Measurements from ENCODE around the gene PARVB. TPM values are rescaled to one million over a fixed set of nuclear protein-coding genes. Genes with fewer than 3 reads are reported as not detected.

Gene PARVB
- 10 to 100 TPM; 42.7 to 45.9 TPM for total RNA-seq

- peak; percentile 42 for DNase-seq
- CTCF ChIA-PET = interaction anchor here (1.0 kb wide), 1 partner anchor 31 kb away, joined by 4 read pairs; no protein-coding TSS in a partner anchor
- peak within 1 kb of the TSS; percentile 81 for H3K4me3 Mint-ChIP-seq
- H3K27me3 Mint-ChIP-seq = peaks cover 9% of the 10 kb centered on the region
- intact Hi-C loops (cut with DNase I, micrococcal nuclease) = loop anchor here in 1 of 2 experiments (1.0 kb wide), 1 partner anchor 69 kb away; the partner anchor contains the start of gene SAMM50
- H3K9me3 Mint-ChIP-seq (ENCODE audit: low read depth) = no peaks in the 10 kb centered on the region
- peak; percentile 16 for ATAC-seq
- peaks cover 31% of the 10 kb centered on the region for H3K4me1 Mint-ChIP-seq
- peak within 1 kb of the TSS; percentile 80 for H3K27ac Mint-ChIP-seq
- POLR2A ChIA-PET = no interaction called here
- H3K36me3 Mint-ChIP-seq (ENCODE audit: low read depth) = peaks cover 2% of the 10 kb centered on the region
Measured at GRCh38 chr22:44024288-44024921, at the start of gene PARVB. Gene PARVB (plus strand): TSS chr22:44024302. CDS start chr22:44024340, 38 bp downstream.

GRCh38 chr22:43975041-43975440 is 49.1 kb upstream of the PARVB start:
- no peak overlapping the region for H3K4me3 Mint-ChIP-seq
- H3K9me3 Mint-ChIP-seq (ENCODE audit: low read depth) = no peaks in the 10 kb centered on the region
- H3K4me1 Mint-ChIP-seq = no peaks in the 10 kb centered on the region
- ATAC-seq (no peak), DNase-seq (no peak)
- peaks cover 35% of the 10 kb centered on the region for H3K36me3 Mint-ChIP-seq (ENCODE audit: low read depth)
- no peaks in the 10 kb centered on the region for H3K27me3 Mint-ChIP-seq
- ChIA-PET POLR2A (no interaction called here), CTCF (interaction anchor here (1.0 kb wide), 1 partner anchor 652 kb away, joined by 3 read pairs; no protein-coding TSS in a partner anchor)
- no peak overlapping the region for H3K27ac Mint-ChIP-seq
- intact Hi-C loops (cut with DNase I, micrococcal nuclease) = no loop called here

GRCh38 chr22:43976861-43977795 is 47.0 kb upstream of the PARVB start:
- CTCF ChIA-PET = interaction anchor here (1.6 kb wide), 1 partner anchor 16 kb away, joined by 5 read pairs; no protein-coding TSS in a partner anchor
- intact Hi-C loops (cut with DNase I, micrococcal nuclease) = no loop called here

GRCh38 chr22:43978558-43978957 is 45.5 kb upstream of the PARVB start:
- Mint-ChIP-seq H3K27ac (no peak overlapping the region), H3K27me3 (no peaks in the 10 kb centered on the region), H3K4me3 (no peak overlapping the region), H3K36me3 (ENCODE audit: low read depth) (peaks cover 46% of the 10 kb centered on the region), H3K4me1 (no peaks in the 10 kb centered on the region), H3K9me3 (ENCODE audit: low read depth) (no peaks in the 10 kb centered on the region)
- ChIA-PET POLR2A (no interaction called here), CTCF (interaction anchor here (1.6 kb wide), 1 partner anchor 15 kb away, joined by 5 read pairs; no protein-coding TSS in a partner anchor)
- intact Hi-C loops (cut with DNase I, micrococcal nuclease) = no loop called here
- ATAC-seq (no peak), DNase-seq (no peak)

More at GRCh38 chr22:43976861-43977795, 47.0 kb upstream of the PARVB start:
- Mint-ChIP-seq H3K27me3 (no peaks in the 10 kb centered on the region), H3K4me3 (no peak overlapping the region), H3K36me3 (ENCODE audit: low read depth) (peaks cover 46% of the 10 kb centered on the region), H3K9me3 (ENCODE audit: low read depth) (no peaks in the 10 kb centered on the region), H3K27ac (no peak overlapping the region), H3K4me1 (no peaks in the 10 kb centered on the region)
- DNase-seq (no peak), ATAC-seq (no peak)
- POLR2A ChIA-PET = no interaction called here

GRCh38 chr22:43980579-43980978 is 43.5 kb upstream of the PARVB start:
- CTCF ChIA-PET = no interaction called here
- DNase-seq = no peak
- Mint-ChIP-seq H3K4me1 (no peaks in the 10 kb centered on the region), H3K27me3 (no peaks in the 10 kb centered on the region), H3K36me3 (ENCODE audit: low read depth) (peaks cover 47% of the 10 kb centered on the region), H3K9me3 (ENCODE audit: low read depth) (no peaks in the 10 kb centered on the region), H3K4me3 (no peak overlapping the region), H3K27ac (no peak overlapping the region)
- ATAC-seq = no peak
- intact Hi-C loops (cut with DNase I, micrococcal nuclease) = no loop called here
- POLR2A ChIA-PET = no interaction called here

GRCh38 chr22:43980996-43981395 is 43.1 kb upstream of the PARVB start:
- intact Hi-C loops (cut with DNase I, micrococcal nuclease) = no loop called here
- Mint-ChIP-seq H3K4me1 (no peaks in the 10 kb centered on the region), H3K9me3 (ENCODE audit: low read depth) (no peaks in the 10 kb centered on the region), H3K27me3 (no peaks in the 10 kb centered on the region), H3K27ac (no peak overlapping the region), H3K36me3 (ENCODE audit: low read depth) (peaks cover 45% of the 10 kb centered on the region), H3K4me3 (no peak overlapping the region)
- POLR2A ChIA-PET = interaction anchor here (0.7 kb wide), 1 partner anchor 568 kb away, joined by 3 read pairs; no protein-coding TSS in a partner anchor
- CTCF ChIA-PET = interaction anchor here (0.6 kb wide), 1 partner anchor 12 kb away, joined by 3 read pairs; no protein-coding TSS in a partner anchor
- no peak for ATAC-seq
- DNase-seq = no peak

GRCh38 chr22:43983808-43984207 is 40.3 kb upstream of the PARVB start:
- POLR2A ChIA-PET = no interaction called here
- DNase-seq (no peak), ATAC-seq (no peak)
- H3K27me3 Mint-ChIP-seq = no peaks in the 10 kb centered on the region
- peaks cover 52% of the 10 kb centered on the region for H3K36me3 Mint-ChIP-seq (ENCODE audit: low read depth)
- intact Hi-C loops (cut with DNase I, micrococcal nuclease) = no loop called here
- no peak overlapping the region for H3K4me3 Mint-ChIP-seq
- H3K4me1 Mint-ChIP-seq = no peaks in the 10 kb centered on the region
- H3K27ac Mint-ChIP-seq = no peak overlapping the region
- CTCF ChIA-PET = interaction anchor here (1.5 kb wide), 1 partner anchor 10 kb away, joined by 6 read pairs; no protein-coding TSS in a partner anchor
- H3K9me3 Mint-ChIP-seq (ENCODE audit: low read depth) = no peaks in the 10 kb centered on the region

- no peak overlapping the region for H3K4me3 Mint-ChIP-seq
- CTCF ChIA-PET = interaction anchor here (0.6 to 0.7 kb wide), 2 partner anchors 8 to 640 kb away, joined by 3 to 4 read pairs; no protein-coding TSS in a partner anchor
- ATAC-seq = no peak
- intact Hi-C loops (cut with DNase I, micrococcal nuclease) = no loop called here
- no peaks in the 10 kb centered on the region for H3K9me3 Mint-ChIP-seq (ENCODE audit: low read depth)
- POLR2A ChIA-PET = interaction anchor here (0.6 kb wide), 1 partner anchor 282 kb away, joined by 3 read pairs; no protein-coding TSS in a partner anchor
- no peaks in the 10 kb centered on the region for H3K27me3 Mint-ChIP-seq
- H3K36me3 Mint-ChIP-seq (ENCODE audit: low read depth) = peaks cover 46% of the 10 kb centered on the region
- no peak for DNase-seq
- H3K27ac Mint-ChIP-seq = no peak overlapping the region
- no peaks in the 10 kb centered on the region for H3K4me1 Mint-ChIP-seq
Measured at GRCh38 chr22:43985532-43985931, 38.6 kb upstream of the PARVB start.

GRCh38 chr22:43988116-43988820 is 35.8 kb upstream of the PARVB start:
- H3K27ac Mint-ChIP-seq = no peak overlapping the region
- CTCF ChIA-PET = interaction anchor here (0.6 to 1.4 kb wide), 2 partner anchors 90 to 97 kb away, joined by 3 to 5 read pairs; no protein-coding TSS in a partner anchor
- no peak for DNase-seq

GRCh38 chr22:43988960-43989359 is 35.1 kb upstream of the PARVB start:
- Mint-ChIP-seq H3K4me1 (peaks cover 3% of the 10 kb centered on the region), H3K4me3 (no peak overlapping the region), H3K36me3 (ENCODE audit: low read depth) (peaks cover 50% of the 10 kb centered on the region), H3K27me3 (no peaks in the 10 kb centered on the region), H3K27ac (no peak overlapping the region), H3K9me3 (ENCODE audit: low read depth) (no peaks in the 10 kb centered on the region)
- DNase-seq = no peak
- intact Hi-C loops (cut with DNase I, micrococcal nuclease) = no loop called here
- no peak for ATAC-seq
- CTCF ChIA-PET = interaction anchor here (0.7 kb wide), 1 partner anchor 802 kb away, joined by 3 read pairs; the partner anchor contains the start of gene TTLL12
- POLR2A ChIA-PET = no interaction called here

More at GRCh38 chr22:43988116-43988820, 35.8 kb upstream of the PARVB start:
- Mint-ChIP-seq H3K36me3 (ENCODE audit: low read depth) (peaks cover 46% of the 10 kb centered on the region), H3K4me1 (peaks cover under 1% of the 10 kb centered on the region), H3K9me3 (ENCODE audit: low read depth) (no peaks in the 10 kb centered on the region), H3K4me3 (no peak overlapping the region), H3K27me3 (no peaks in the 10 kb centered on the region)
- no peak for ATAC-seq
- POLR2A ChIA-PET = no interaction called here
- intact Hi-C loops (cut with DNase I, micrococcal nuclease) = no loop called here

- CTCF ChIA-PET = interaction anchor here (1.0 kb wide), 1 partner anchor 696 kb away, joined by 3 read pairs; no protein-coding TSS in a partner anchor
- H3K4me1 Mint-ChIP-seq = peaks cover 10% of the 10 kb centered on the region
- H3K27ac Mint-ChIP-seq = no peak overlapping the region
- DNase-seq = no peak
- H3K27me3 Mint-ChIP-seq = no peaks in the 10 kb centered on the region
- peaks cover 48% of the 10 kb centered on the region for H3K36me3 Mint-ChIP-seq (ENCODE audit: low read depth)
- H3K9me3 Mint-ChIP-seq (ENCODE audit: low read depth) = no peaks in the 10 kb centered on the region
- intact Hi-C loops (cut with DNase I, micrococcal nuclease) = loop anchor here (5.0 to 10.0 kb wide), 3 partner anchors 97 to 577 kb away; partner anchors contain the start of gene PARVG (in 1 of the 2)
- POLR2A ChIA-PET = no interaction called here
- no peak overlapping the region for H3K4me3 Mint-ChIP-seq
- ATAC-seq = no peak
Measured at GRCh38 chr22:43990044-43990443, 34.1 kb upstream of the PARVB start.

All from activated CD4-positive, alpha-beta T cell treated with anti-CD3 and anti-CD28 coated beads for 36 hours (primary cell).